LHCN-M2 (cell line): ENCODE measurements around the gene SLC52A3. TPM values are rescaled to one million over a fixed set of nuclear protein-coding genes. Genes with fewer than 3 reads are reported as not detected.
A peak's percentile ranks its signal among the peaks of the same experiment; 100 is the strongest.
"Not testable (repeated sequence)": the region's sequence is repeated elsewhere in the genome, so short reads cannot be mapped to it uniquely, and the experiment has no call there.

ENCODE experiments used
- DNase-seq: peaks from one replicate; pipeline ENCODE4 v3.0.0-alpha.2; 2012; ENCODE audit warnings: low read depth
- polyA plus RNA-seq: library from polyadenylated mRNA; unstranded; fragments of >200 nt; gene quantifications from one replicate; pipeline ENCODE4 v1.2.1, GENCODE V29; 2012; ENCODE audit warnings: missing spikeins
- total RNA-seq: library from RNA; depleted of rRNA; stranded (reverse); fragments of >200 nt; gene quantifications from 2 replicates; pipeline ENCODE4 v1.2.3, GENCODE V29; 2014; rRNA removed

Gene SLC52A3
- not detected in 2 replicates for total RNA-seq
- polyA plus RNA-seq, result not detected

GRCh38 chr20:768426-768978 lies at the start of gene SLC52A3:
Gene SLC52A3 (minus strand): TSS chr20:768500. CDS start chr20:765774, 2,726 bp downstream.
- no peak for DNase-seq

- DNase-seq, result no peak
Observed at GRCh38 chr20:815914-816606, 47.8 kb upstream of the SLC52A3 start.

- no peak for DNase-seq
Observed at GRCh38 chr20:815226-815625, 46.9 kb upstream of the SLC52A3 start.

- DNase-seq, result no peak
Observed at GRCh38 chr20:813390-813789, 45.1 kb upstream of the SLC52A3 start.

GRCh38 chr20:812435-812814 lies 44.1 kb upstream of the SLC52A3 start:
- not testable (repeated sequence) for DNase-seq

- not testable (repeated sequence) for DNase-seq
Observed at GRCh38 chr20:811776-812434, 43.6 kb upstream of the SLC52A3 start.

GRCh38 chr20:805713-806112 lies 37.4 kb upstream of the SLC52A3 start:
- DNase-seq, result peak; percentile 43

- no peak for DNase-seq
Observed at GRCh38 chr20:801678-802077, 33.4 kb upstream of the SLC52A3 start.

GRCh38 chr20:800026-800425 lies 31.7 kb upstream of the SLC52A3 start:
- DNase-seq, result not testable (repeated sequence)

GRCh38 chr20:798746-799145 lies 30.4 kb upstream of the SLC52A3 start:
- not testable (repeated sequence) for DNase-seq

- no peak for DNase-seq
Observed at GRCh38 chr20:796921-797320, 28.6 kb upstream of the SLC52A3 start.

GRCh38 chr20:792248-792647 lies 23.9 kb upstream of the SLC52A3 start:
- DNase-seq, result no peak

- no peak for DNase-seq
Observed at GRCh38 chr20:791056-791455, 22.8 kb upstream of the SLC52A3 start.

GRCh38 chr20:787825-788224 lies 19.5 kb upstream of the SLC52A3 start:
- no peak for DNase-seq

GRCh38 chr20:779771-780170 lies 11.5 kb upstream of the SLC52A3 start:
- no peak for DNase-seq

- no peak for DNase-seq
Observed at GRCh38 chr20:776165-776564, 7.9 kb upstream of the SLC52A3 start.

GRCh38 chr20:775679-776135 lies 7.4 kb upstream of the SLC52A3 start:
- no peak for DNase-seq

GRCh38 chr20:774660-775057 lies 6.4 kb upstream of the SLC52A3 start:
- no peak for DNase-seq

- DNase-seq, result no peak
Observed at GRCh38 chr20:774016-774659, 5.8 kb upstream of the SLC52A3 start.

- no peak for DNase-seq
Observed at GRCh38 chr20:772806-773205, 4.5 kb upstream of the SLC52A3 start.

- DNase-seq, result no peak
Observed at GRCh38 chr20:771741-772464, 3.6 kb upstream of the SLC52A3 start.

GRCh38 chr20:770691-771090 lies 2.4 kb upstream of the SLC52A3 start:
- no peak for DNase-seq
